ENCODE data around the gene FAM89A. TPM values are rescaled to one million over a fixed set of nuclear protein-coding genes. Genes with fewer than 3 reads are reported as not detected.
"Not testable (repeated sequence)": the region's sequence is repeated elsewhere in the genome, so short reads cannot be mapped to it uniquely, and the experiment has no call there.

The FAM89A gene
- total and polyA plus RNA-seq, 9 donors = 6.5 to 10.6 (median 9.2) TPM

- H3K9me3 ChIP-seq (replicated peaks; ENCODE audit: control insufficient read depth, low read depth, low read length); H3K27me3 ChIP-seq (ENCODE audit: control insufficient read depth, insufficient read depth, low read length); H3K27ac ChIP-seq (ENCODE audit: low read length); H3K4me1 ChIP-seq (ENCODE audit: control insufficient read depth, insufficient read depth, low read length); H3K36me3 ChIP-seq (ENCODE audit: control insufficient read depth, insufficient read depth, low read length); DNase-seq; H3K4me3 ChIP-seq (ENCODE audit: low read length): not testable (repeated sequence)
These were observed 7.5 kb upstream of the FAM89A start for GRCh38 chr1:231047529-231047928.

- Histone ChIP-seq H3K27ac (ENCODE audit: low read length) (no peak overlapping the region), H3K4me1 (ENCODE audit: control insufficient read depth, insufficient read depth, low read length) (no peaks in the 10 kb centered on the region), H3K36me3 (ENCODE audit: control insufficient read depth, insufficient read depth, low read length) (no peaks in the 10 kb centered on the region), H3K9me3 (replicated peaks; ENCODE audit: control insufficient read depth, low read depth, low read length) (peaks cover 6% of the 10 kb centered on the region), H3K4me3 (ENCODE audit: low read length) (no peak overlapping the region), H3K27me3 (ENCODE audit: control insufficient read depth, insufficient read depth, low read length) (peaks cover 2% of the 10 kb centered on the region)
- no peak for DNase-seq
- WGBS (ENCODE audit: insufficient coverage) = 29% methylated on average over 1 of the region's 2 CpGs
These were observed 6.8 kb upstream of the FAM89A start for GRCh38 chr1:231046730-231047395.

- H3K36me3 ChIP-seq (ENCODE audit: control insufficient read depth, insufficient read depth, low read length); H3K27ac ChIP-seq (ENCODE audit: low read length); H3K9me3 ChIP-seq (replicated peaks; ENCODE audit: control insufficient read depth, low read depth, low read length); H3K4me3 ChIP-seq (ENCODE audit: low read length); H3K27me3 ChIP-seq (ENCODE audit: control insufficient read depth, insufficient read depth, low read length); H3K4me1 ChIP-seq (ENCODE audit: control insufficient read depth, insufficient read depth, low read length); DNase-seq: not testable (repeated sequence)
- 57% methylated on average over 2 of the region's 10 CpGs for WGBS (ENCODE audit: insufficient coverage)
These were observed 6.1 kb upstream of the FAM89A start for GRCh38 chr1:231045921-231046729.

- no peak for DNase-seq
- Histone ChIP-seq H3K4me1 (ENCODE audit: control insufficient read depth, insufficient read depth, low read length) (peaks cover 9% of the 10 kb centered on the region), H3K4me3 (ENCODE audit: low read length) (no peak overlapping the region), H3K27ac (ENCODE audit: low read length) (no peak overlapping the region), H3K9me3 (replicated peaks; ENCODE audit: control insufficient read depth, low read depth, low read length) (peaks cover 6% of the 10 kb centered on the region), H3K27me3 (ENCODE audit: control insufficient read depth, insufficient read depth, low read length) (peaks cover 7% of the 10 kb centered on the region), H3K36me3 (ENCODE audit: control insufficient read depth, insufficient read depth, low read length) (no peaks in the 10 kb centered on the region)
These were observed 5.2 kb upstream of the FAM89A start for GRCh38 chr1:231045286-231045685.

- Histone ChIP-seq H3K27me3 (ENCODE audit: control insufficient read depth, insufficient read depth, low read length) (peaks cover 7% of the 10 kb centered on the region), H3K27ac (ENCODE audit: low read length) (no peak overlapping the region), H3K9me3 (replicated peaks; ENCODE audit: control insufficient read depth, low read depth, low read length) (peaks cover 6% of the 10 kb centered on the region), H3K36me3 (ENCODE audit: control insufficient read depth, insufficient read depth, low read length) (no peaks in the 10 kb centered on the region), H3K4me3 (ENCODE audit: low read length) (no peak overlapping the region), H3K4me1 (ENCODE audit: control insufficient read depth, insufficient read depth, low read length) (peaks cover 9% of the 10 kb centered on the region)
- no peak for DNase-seq
- no CpG with 5 or more reads among the region's 1 CpG for WGBS (ENCODE audit: insufficient coverage)
These were observed 4.5 kb upstream of the FAM89A start for GRCh38 chr1:231044588-231044987.

GRCh38 chr1:231041719-231042261 lies 1.7 kb upstream of the FAM89A start:
- Histone ChIP-seq H3K27me3 (ENCODE audit: control insufficient read depth, insufficient read depth, low read length) (peaks cover 15% of the 10 kb centered on the region), H3K4me3 (ENCODE audit: low read length) (no peak overlapping the region), H3K9me3 (replicated peaks; ENCODE audit: control insufficient read depth, low read depth, low read length) (peaks cover 6% of the 10 kb centered on the region), H3K27ac (ENCODE audit: low read length) (no peak overlapping the region), H3K36me3 (ENCODE audit: control insufficient read depth, insufficient read depth, low read length) (no peaks in the 10 kb centered on the region), H3K4me1 (ENCODE audit: control insufficient read depth, insufficient read depth, low read length) (peaks cover 16% of the 10 kb centered on the region)
- no CpG with 5 or more reads among the region's 9 CpGs for WGBS (ENCODE audit: insufficient coverage)
- no peak for DNase-seq

GRCh38 chr1:231040800-231041718 lies 1.0 kb upstream of the FAM89A start:
- Histone ChIP-seq H3K4me3 (ENCODE audit: low read length) (peak overlapping the region; percentile 45), H3K9me3 (replicated peaks; ENCODE audit: control insufficient read depth, low read depth, low read length) (peaks cover 6% of the 10 kb centered on the region), H3K27ac (ENCODE audit: low read length) (no peak overlapping the region), H3K36me3 (ENCODE audit: control insufficient read depth, insufficient read depth, low read length) (no peaks in the 10 kb centered on the region), H3K4me1 (ENCODE audit: control insufficient read depth, insufficient read depth, low read length) (peaks cover 16% of the 10 kb centered on the region), H3K27me3 (ENCODE audit: control insufficient read depth, insufficient read depth, low read length) (peaks cover 14% of the 10 kb centered on the region)
- DNase-seq = peak; percentile 20
- 2% methylated on average over 29 of the region's 37 CpGs for WGBS (ENCODE audit: insufficient coverage)

GRCh38 chr1:231039161-231040018 lies 664 bp downstream of the FAM89A start:
- peak; percentile 68 for DNase-seq

More at GRCh38 chr1:231039161-231040018, 664 bp downstream of the FAM89A start:
- peaks cover 16% of the 10 kb centered on the region for H3K4me1 ChIP-seq (ENCODE audit: control insufficient read depth, insufficient read depth, low read length)
- under 1% methylated on average over 85 of the region's 91 CpGs for WGBS (ENCODE audit: insufficient coverage)
- peaks cover 13% of the 10 kb centered on the region for H3K27me3 ChIP-seq (ENCODE audit: control insufficient read depth, insufficient read depth, low read length)
- peak overlapping the region; percentile 35 for H3K27ac ChIP-seq (ENCODE audit: low read length)
- peak overlapping the region; percentile 78 for H3K4me3 ChIP-seq (ENCODE audit: low read length)
- H3K36me3 ChIP-seq (ENCODE audit: control insufficient read depth, insufficient read depth, low read length) = no peaks in the 10 kb centered on the region
- peaks cover under 1% of the 10 kb centered on the region for H3K9me3 ChIP-seq (replicated peaks; ENCODE audit: control insufficient read depth, low read depth, low read length)

All from muscle of leg (tissue), 11 donors.